COLO668 (cell line): ENCODE measurements around the gene GSG1L.
"Not testable (repeated sequence)": the region's sequence is repeated elsewhere in the genome, so short reads cannot be mapped to it uniquely, and the experiment has no call there.

ENCODE experiments used
- DNase-seq: peaks from one replicate; lab custom pipeline; 2025; ENCODE audit not compliant: unreplicated experiment; lab: John Stamatoyannopoulos, UW

Gene GSG1L

GRCh38 chr16:27954191-27954590, 109.3 kb downstream of the GSG1L start:
- DNase-seq, result no peak

DNA sequence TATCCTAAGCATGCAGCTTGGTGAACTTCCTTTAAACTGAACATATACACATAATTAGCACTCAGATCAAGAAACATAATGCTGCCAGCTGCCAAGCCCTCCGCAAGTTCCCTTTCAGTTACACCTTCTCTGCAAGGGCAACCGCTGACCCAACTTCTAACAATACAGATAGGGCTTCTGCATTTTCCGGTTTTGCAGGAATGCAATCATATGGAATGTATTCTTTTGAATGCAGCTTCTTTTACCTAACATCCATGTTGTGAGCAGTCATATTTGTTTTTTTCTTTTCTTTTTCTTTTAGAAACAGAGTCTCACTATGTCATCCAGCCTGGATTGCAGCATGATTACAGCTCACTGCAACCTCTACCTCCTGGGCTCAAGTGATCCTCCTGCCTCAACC, 110.7 kb downstream of the GSG1L start:
- no peak for DNase-seq

GRCh38 chr16:27951489-27952120, 111.9 kb downstream of the GSG1L start:
- no peak for DNase-seq

DNA sequence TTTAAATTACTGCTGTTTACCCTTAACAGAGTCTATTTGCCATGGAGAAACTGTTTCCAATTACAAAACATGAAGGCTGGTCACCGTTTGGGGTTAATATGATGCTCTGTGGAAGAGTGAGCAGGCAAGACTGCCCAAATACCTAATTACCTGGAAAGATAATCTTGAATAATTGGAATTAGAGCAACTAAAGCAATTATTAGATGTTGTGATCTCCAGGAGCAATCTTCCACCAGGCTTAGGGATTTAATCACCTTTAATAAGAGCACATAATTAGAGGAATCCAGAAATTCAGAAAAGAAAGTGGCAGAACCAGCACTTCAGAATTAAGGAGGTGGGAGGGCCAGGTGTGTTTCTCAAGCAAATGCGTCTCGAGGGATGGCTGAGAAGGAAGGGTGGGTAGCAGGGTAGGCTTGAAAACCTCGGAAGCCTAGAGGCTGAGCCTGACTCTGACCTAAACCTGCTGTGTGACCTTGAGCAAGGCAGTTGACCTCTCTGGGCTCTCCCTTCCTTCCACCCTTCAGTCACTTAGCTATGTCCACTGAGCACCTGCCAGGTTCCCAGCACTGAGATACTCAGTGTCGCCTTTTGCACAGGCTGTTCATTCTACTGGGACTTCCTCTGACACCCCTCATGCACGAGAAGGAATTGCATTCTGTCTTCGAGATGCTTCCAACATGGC, 113.2 kb downstream of the GSG1L start:
- DNase-seq, result no peak

DNA sequence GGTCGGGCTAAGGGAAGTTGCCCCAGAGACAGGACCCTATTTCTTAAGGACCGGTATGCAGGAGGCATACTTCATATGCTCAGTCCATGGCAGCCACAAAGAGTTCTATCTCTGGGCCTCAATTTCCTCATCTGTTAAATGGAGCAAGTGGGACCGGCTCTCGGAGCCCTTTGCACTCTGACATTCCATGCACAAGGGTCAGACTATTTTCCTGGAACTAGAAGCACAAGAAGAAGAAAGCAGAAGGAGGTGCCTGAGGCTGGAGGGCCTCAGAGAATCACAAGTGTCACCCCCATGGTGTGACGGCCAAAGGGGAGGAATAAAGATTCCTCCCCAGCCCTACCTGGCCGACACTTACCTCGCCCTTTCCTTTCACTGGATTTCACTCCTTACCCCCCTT, 115.8 kb downstream of the GSG1L start:
- no peak for DNase-seq

GRCh38 chr16:27945233-27945973, 118.1 kb downstream of the GSG1L start:
- no peak for DNase-seq

DNA sequence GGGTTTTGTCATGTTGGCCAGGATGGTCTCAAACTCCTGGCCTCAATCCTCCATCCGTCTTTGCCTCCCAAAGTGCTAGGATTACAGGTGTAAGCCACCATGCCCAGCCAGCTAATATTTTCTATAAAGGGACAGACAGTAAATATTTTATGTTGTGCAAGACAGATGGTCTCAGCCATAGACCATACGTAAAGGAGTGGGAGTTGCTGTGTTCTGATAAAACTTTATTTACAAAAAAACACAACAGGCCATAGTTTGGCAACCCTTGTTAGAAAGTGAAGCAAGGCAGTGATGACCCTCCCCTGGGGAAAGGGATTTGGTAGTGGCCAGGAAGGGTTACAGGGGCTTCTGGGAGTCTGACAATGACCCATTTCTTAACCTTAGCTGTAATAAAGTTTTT, 119.7 kb downstream of the GSG1L start:
- DNase-seq, result no peak

DNA sequence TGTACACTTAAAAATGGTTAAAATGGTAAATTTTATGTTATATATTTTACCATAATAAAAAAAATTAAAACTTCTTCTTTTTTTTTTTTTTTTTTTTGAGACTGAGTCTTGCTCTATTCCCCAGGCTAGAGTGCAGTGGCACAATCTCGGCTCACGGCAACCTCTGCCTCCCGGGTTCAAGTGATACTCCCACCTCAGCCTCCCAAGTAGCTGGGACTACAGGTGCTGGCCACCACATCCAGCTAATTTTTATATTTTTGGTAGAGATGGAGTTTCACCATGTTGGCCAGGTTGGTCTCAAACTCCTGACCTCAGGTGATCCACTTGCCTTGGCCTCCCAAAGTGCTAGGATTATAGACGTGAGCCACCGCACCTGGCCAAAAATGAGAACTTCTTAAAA, 121.4 kb downstream of the GSG1L start:
- not testable (repeated sequence) for DNase-seq

GRCh38 chr16:27935076-27935475, 128.4 kb downstream of the GSG1L start:
- no peak for DNase-seq

DNA sequence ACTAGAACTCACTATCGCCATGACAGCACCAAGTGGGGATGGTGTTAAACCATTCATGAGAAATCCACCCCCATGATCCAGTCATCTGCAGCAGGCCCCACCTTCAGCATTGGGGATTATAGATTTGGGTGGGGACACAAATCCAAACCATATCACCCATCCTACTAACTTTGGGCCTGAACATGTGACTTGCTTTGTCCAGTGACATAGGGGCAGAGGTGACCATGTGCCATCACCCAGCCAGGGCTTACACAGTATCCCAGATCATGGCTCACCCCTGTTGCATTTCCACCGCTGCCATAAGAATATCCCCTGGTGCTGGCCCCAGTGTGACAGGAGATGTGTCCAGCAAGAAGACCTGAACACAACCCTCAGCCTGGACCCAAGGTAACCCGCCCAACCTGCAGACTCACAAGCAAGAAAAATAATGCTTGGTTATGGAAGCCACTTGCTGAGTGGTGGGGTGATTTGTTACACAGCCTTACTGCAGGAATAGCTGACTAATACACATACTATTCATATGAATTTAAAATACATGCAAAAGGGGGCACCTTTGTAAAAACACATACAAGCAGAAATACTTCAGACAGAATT, 130.9 kb downstream of the GSG1L start:
- no peak for DNase-seq

- no peak for DNase-seq
These were observed 133.7 kb downstream of the GSG1L start for GRCh38 chr16:27929818-27930217.

GRCh38 chr16:27928542-27928941, 135.0 kb downstream of the GSG1L start:
- DNase-seq, result no peak

GRCh38 chr16:27927266-27927901, 136.1 kb downstream of the GSG1L start:
- DNase-seq, result no peak

GRCh38 chr16:27925612-27926011, 137.9 kb downstream of the GSG1L start:
- no peak for DNase-seq

GRCh38 chr16:27924411-27925118, 138.9 kb downstream of the GSG1L start:
- no peak for DNase-seq

GRCh38 chr16:27923751-27924150, 139.8 kb downstream of the GSG1L start:
- DNase-seq, result no peak

- no peak for DNase-seq
These were observed 141.1 kb downstream of the GSG1L start for GRCh38 chr16:27922433-27922832.

DNA sequence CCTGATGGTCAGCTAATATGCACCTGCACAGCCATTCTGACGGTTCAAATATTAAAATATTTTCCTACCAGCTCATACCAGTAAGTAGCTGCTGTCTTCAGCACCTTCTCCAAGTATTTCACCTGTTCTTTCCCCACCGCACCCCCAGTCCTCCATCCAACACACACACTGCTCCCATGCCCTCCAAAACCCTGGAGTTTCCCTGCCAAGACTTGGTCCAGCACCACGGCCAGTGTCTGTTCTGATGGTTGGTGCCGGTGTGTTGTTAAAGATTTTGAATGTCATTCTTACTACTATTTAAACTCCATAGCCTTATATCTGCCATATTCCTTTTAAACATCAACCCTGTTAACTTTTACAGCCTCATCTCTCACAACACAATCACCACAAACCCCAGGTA, 142.4 kb downstream of the GSG1L start:
- no peak for DNase-seq

DNA sequence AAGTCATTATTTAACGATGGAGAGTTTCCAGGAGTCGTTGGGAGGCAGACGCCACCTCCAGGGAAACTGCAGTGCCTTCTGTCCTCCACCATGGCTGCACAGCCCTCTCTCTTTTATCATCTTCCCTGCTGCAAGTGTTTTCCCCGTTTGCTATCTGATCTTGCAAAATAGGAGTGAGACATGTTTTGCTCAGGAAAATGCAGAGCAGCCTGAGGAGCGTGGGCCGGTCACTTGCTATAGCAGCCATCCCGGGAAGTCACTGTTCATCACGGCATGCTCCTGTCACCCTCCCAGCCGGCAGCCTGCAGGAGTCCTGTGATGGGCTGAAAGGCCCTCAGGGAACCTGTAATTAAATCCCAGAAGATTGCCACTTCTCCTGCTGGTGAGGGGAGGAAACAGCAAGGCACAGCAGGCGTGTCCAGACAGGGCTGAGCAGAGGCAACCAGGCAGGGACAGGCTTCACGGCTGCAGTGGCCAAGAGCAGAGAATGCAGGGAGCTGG, 143.1 kb downstream of the GSG1L start:
- DNase-seq, result peak; percentile 2

DNA sequence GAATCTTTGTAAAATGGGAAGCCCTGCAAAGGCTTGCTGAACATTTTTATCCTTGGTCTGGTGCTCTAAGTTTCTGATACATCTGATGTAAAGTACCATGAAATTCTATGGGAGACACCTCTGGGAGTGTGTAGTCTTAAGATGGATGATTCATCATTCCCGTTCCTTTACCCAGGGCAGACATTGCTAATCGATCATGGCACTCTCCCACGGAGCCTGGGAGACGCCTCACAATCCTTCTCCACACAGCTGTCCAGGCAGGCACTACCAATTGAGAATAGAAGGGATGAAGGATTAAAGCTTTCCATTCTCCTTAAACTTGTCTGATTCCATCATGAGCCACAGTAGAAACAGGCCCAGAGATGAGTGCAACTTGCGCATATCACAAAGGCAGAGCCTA, 144.8 kb downstream of the GSG1L start:
- no peak for DNase-seq

DNA sequence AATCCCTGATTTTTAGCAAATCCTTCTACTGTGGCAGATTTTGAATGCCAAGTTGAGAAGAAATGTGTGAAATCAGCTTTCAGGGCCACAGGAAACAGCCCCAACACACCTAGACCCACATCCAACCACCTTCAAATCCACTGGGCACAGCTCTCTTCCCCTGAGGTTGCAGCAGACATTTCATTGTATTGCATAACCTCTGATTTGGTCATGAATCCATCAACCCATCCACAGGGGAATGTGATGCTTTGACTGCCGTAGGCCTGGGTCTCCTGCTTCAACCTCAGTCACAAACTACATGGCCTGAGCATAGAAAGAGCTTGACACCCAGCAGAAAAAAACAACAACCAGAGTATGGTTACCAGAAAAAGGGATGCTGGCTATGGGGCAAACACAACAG, 145.6 kb downstream of the GSG1L start:
- DNase-seq, result no peak
